HG03280 (cell line): ENCODE results near the gene CDKN2A.

Experiments used
- ATAC-seq: cut with Tn5 transposase; IDR thresholded peaks from one replicate; pipeline ENCODE4 v1.9.1; 2021; ENCODE audit warnings: mild to moderate bottlenecking, moderate library complexity; ENCODE audit not compliant: unreplicated experiment

CDKN2A gene

GRCh38 chr9:22008384-22008716, 14.2 kb upstream of the CDKN2A start:
- ATAC-seq = no peak

- ATAC-seq = no peak
Observed at GRCh38 chr9:22005702-22006606, 11.8 kb upstream of the CDKN2A start.

- ATAC-seq = no peak
Observed at GRCh38 chr9:22005021-22005701, 11.0 kb upstream of the CDKN2A start.

- no peak for ATAC-seq
Observed at GRCh38 chr9:22002038-22002437, 7.8 kb upstream of the CDKN2A start.

- ATAC-seq = no peak
Observed at GRCh38 chr9:21998026-21998425, 3.8 kb upstream of the CDKN2A start.

GRCh38 chr9:21997480-21997879, 3.3 kb upstream of the CDKN2A start:
- ATAC-seq = no peak

GRCh38 chr9:21996858-21997257, 2.7 kb upstream of the CDKN2A start:
- no peak for ATAC-seq

GRCh38 chr9:21996438-21996837, 2.2 kb upstream of the CDKN2A start:
- no peak for ATAC-seq

- ATAC-seq = peak; percentile 22
Observed at GRCh38 chr9:21995666-21996398, 1.6 kb upstream of the CDKN2A start.

- ATAC-seq = peak; percentile 88
Observed at GRCh38 chr9:21995006-21995665, 944 bp upstream of the CDKN2A start.

GRCh38 chr9:21994556-21995005, 389 bp upstream of the CDKN2A start, which contains the start of gene CDKN2B-AS1:
CDKN2B-AS1 (plus strand) TSS chr9:21994791.
- ATAC-seq = peak; percentile 41

GRCh38 chr9:21993007-21993406, 1.2 kb downstream of the CDKN2A start:
- no peak for ATAC-seq

GRCh38 chr9:21991072-21991959, 2.9 kb downstream of the CDKN2A start:
- no peak for ATAC-seq

GRCh38 chr9:21989440-21990189, 4.6 kb downstream of the CDKN2A start:
- ATAC-seq = no peak

- no peak for ATAC-seq
Observed at GRCh38 chr9:21988056-21988990, 5.9 kb downstream of the CDKN2A start.

GRCh38 chr9:21985964-21986667, 8.1 kb downstream of the CDKN2A start:
- no peak for ATAC-seq

GRCh38 chr9:21984101-21984500, 10.1 kb downstream of the CDKN2A start:
- ATAC-seq = no peak

- no peak for ATAC-seq
Observed at GRCh38 chr9:21983561-21983935, 10.6 kb downstream of the CDKN2A start.
